AG04450 (cell line): ENCODE data around the gene PPT2. TPM values are rescaled to one million over a fixed set of nuclear protein-coding genes. Genes with fewer than 3 reads are reported as not detected.

Experiments used
- CTCF ChIA-PET: fragments of 300-600, 350-600 bp; formaldehyde crosslinking; extraction: SDS; loops from one replicate; lab custom pipeline; 2022; ENCODE audit warnings: antibody characterized with exemption, inconsistent platforms; lab: Charles Lee
- POLR2A ChIA-PET: fragments of 350-600 bp; formaldehyde crosslinking; extraction: SDS; loops from one replicate; lab custom pipeline; 2021; ENCODE audit warnings: antibody characterized with exemption, inconsistent platforms; lab: Yijun Ruan, JAX
- DNase-seq: peaks from one replicate; pipeline ENCODE4 v3.0.0-alpha.2; 2011; ENCODE audit warnings: low read depth, low spot score
- H3K27ac ChIP-seq: one replicate; pipeline ENCODE4 v1.5.1; 2012; ENCODE audit warnings: low read depth, low read length, control low read depth
- H3K27me3 ChIP-seq: one replicate; pipeline ENCODE4 v1.6.0; 2012; ENCODE audit warnings: low read length; ENCODE audit not compliant: control insufficient read depth, insufficient read depth
- H3K4me3 ChIP-seq: 2 replicates; pipeline ENCODE4 v1.5.1; 2011; ENCODE audit warnings: mild to moderate bottlenecking, low read depth, low read length, control low read depth
- H3K9me3 ChIP-seq: 2 replicates; pipeline ENCODE4 v1.5.1; 2012; ENCODE audit warnings: low read length; ENCODE audit not compliant: control insufficient read depth, insufficient read depth
- polyA plus RNA-seq: library from polyadenylated mRNA; depleted of rRNA; stranded (reverse); fragments of >200 nt; gene quantifications from 2 replicates; pipeline ENCODE4 v1.2.3, GENCODE V29; 2011
- TF ChIP-seq, protein P1 (sequence below): IDR thresholded peaks from 2 replicates; pipeline ENCODE4 v1.5.1; 2011; ENCODE audit warnings: low read depth, low read length, control low read depth, inconsistent platforms

Gene PPT2
- polyA plus RNA-seq, 1 experiment: 12.6 TPM

DNA sequence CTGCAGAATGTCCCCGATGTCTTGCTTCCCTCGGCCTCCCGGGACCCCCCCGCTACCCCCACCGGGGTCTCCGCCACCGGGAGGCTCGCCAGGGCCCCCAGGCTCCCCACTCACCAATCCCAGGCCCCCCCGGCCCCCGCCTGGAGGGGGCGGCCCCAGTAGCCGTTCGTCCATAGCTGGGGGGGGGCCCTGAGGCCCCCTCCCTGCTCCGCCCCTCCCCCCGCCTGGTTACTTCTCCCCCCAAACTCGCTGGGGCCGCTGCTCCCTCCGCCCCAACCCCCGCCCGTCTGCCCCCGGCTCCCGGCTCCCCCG, 35.8 kb downstream of the PPT2 start:
- ChIA-PET POLR2A (interaction anchor here (1.0 to 1.6 kb wide), 3 partner anchors 10 to 60 kb away, joined by 4 to 11 read pairs (median 4); partner anchors contain the start of gene FKBPL), CTCF (no interaction called here)
- DNase-seq: no peak
- peak overlapping the region; percentile 82 for H3K4me3 ChIP-seq
- no peaks in the 10 kb centered on the region for H3K27me3 ChIP-seq
- TF ChIP-seq, protein P1, sequence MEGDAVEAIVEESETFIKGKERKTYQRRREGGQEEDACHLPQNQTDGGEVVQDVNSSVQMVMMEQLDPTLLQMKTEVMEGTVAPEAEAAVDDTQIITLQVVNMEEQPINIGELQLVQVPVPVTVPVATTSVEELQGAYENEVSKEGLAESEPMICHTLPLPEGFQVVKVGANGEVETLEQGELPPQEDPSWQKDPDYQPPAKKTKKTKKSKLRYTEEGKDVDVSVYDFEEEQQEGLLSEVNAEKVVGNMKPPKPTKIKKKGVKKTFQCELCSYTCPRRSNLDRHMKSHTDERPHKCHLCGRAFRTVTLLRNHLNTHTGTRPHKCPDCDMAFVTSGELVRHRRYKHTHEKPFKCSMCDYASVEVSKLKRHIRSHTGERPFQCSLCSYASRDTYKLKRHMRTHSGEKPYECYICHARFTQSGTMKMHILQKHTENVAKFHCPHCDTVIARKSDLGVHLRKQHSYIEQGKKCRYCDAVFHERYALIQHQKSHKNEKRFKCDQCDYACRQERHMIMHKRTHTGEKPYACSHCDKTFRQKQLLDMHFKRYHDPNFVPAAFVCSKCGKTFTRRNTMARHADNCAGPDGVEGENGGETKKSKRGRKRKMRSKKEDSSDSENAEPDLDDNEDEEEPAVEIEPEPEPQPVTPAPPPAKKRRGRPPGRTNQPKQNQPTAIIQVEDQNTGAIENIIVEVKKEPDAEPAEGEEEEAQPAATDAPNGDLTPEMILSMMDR: no peak
- peaks cover 4% of the 10 kb centered on the region; the same call in 1 of the 2 replicates for H3K9me3 ChIP-seq
- H3K27ac ChIP-seq: no peak overlapping the region

- CTCF ChIA-PET: interaction anchor here (0.6 to 1.6 kb wide), 3 partner anchors 13 to 72 kb away, joined by 3 to 4 read pairs (median 4); no protein-coding TSS in a partner anchor
- peak; percentile 60 for DNase-seq
These were observed 36.3 kb downstream of the PPT2 start, which contains the start of gene PBX2 for GRCh38 chr6:32190054-32190851. TSS of gene PBX2 (minus strand) at chr6:32190202. CDS start at chr6:32189915, 287 bp downstream.

DNA sequence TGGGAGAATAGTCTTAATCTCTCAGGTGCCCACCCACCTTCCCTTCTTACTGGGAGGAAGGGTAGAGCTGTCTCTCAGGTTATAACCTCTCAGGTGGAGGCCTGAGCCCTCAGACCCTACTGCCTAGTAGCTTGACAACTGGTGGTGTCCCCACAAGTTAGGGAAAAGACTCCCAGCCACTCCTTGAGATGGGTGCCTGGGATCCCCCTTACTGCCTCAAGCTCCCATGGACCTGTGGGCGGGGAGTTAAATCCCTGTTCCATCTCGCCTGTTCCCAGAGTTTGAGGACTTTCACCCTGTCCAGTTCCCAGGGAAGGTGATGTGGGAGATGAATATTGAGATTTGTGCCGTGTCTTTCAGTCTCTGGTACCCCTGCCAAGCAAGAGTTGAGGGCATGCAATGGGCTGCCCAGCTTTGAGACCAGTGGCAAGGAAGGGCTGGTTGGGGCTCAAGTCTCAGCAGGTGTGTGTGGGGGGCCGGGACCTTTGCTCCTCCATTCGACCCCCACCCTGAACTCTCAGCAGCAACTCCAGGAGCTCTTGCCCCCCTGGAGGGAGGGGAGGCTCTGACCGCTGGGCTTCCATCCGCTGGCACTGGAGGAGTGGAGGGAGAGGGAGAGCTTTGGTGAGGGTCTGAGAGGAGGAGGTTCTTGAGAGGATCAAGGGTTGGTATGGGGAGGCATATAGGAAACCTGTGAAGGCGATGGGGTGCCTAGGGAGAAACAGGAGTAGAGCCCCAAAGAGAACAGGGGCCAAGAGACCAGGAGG, 37.2 kb downstream of the PPT2 start:
- peak overlapping the region; percentile 47 for H3K27ac ChIP-seq
- CTCF ChIA-PET: interaction anchor here (1.3 to 1.6 kb wide), 2 partner anchors 14 to 72 kb away, joined by 3 to 4 read pairs; no protein-coding TSS in a partner anchor
- H3K27me3 ChIP-seq: no peaks in the 10 kb centered on the region
- peak overlapping the region; percentile 82 for H3K4me3 ChIP-seq
- TF ChIP-seq, protein P1: no peak
- POLR2A ChIA-PET: no interaction called here
- peaks cover 4% of the 10 kb centered on the region; the same call in 1 of the 2 replicates for H3K9me3 ChIP-seq
- no peak for DNase-seq

More at GRCh38 chr6:32190054-32190851, 36.3 kb downstream of the PPT2 start, which contains the start of gene PBX2:
- POLR2A ChIA-PET: interaction anchor here (1.0 to 1.6 kb wide), 3 partner anchors 11 to 60 kb away, joined by 4 to 11 read pairs (median 4); partner anchors contain the start of gene FKBPL
- H3K9me3 ChIP-seq: peaks cover 4% of the 10 kb centered on the region; the same call in 1 of the 2 replicates
- H3K27ac ChIP-seq: peak within 1 kb of the TSS; percentile 82
- no peaks in the 10 kb centered on the region for H3K27me3 ChIP-seq
- H3K4me3 ChIP-seq: peak within 1 kb of the TSS; percentile 82
- TF ChIP-seq, protein P1: no peak

DNA sequence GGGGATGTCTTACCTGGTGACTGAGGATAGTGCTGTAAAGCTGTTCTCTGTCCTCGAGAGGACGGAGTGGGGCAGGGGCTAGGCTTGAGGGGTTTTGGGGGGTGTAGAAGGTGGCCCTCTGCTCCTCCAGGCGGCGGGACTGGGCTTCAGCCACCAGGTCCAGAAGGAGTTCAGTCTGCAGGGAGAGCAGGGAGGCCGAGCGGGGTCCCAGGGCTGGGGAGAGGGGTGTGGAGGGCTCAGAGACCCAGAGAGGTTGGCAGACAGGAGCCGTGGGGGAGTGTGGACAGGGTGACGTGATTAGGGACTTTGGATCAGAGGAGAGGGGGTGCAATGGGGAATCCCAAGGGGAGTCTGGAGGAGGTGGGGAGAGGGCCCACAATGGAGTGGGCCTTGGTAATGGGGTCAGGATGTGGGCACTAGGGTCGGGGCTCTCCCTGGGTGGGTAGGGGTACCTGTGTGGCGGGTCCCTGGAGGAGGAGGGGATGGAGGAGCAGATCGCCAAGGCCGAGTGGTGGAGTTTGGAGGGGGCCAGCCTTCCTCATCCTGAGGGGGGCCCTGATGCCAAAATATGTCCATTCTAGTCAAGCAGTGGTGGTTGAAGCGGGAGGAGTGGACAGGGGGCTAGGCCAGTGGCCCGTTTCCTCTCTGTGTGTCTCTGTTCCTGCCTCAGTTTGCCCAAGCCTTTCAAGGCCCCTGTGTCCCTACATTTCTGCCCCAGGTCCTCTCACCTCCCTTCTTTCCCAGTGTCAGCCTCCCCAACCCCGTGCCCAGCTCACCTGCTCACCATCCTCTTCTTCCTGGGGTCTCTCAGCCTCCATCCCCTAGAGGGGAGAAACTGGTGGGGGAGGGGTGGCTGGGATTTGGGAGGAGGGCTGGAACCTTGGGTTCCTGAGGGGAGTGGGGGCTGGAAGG, 38.0 kb downstream of the PPT2 start:
- CTCF ChIA-PET: interaction anchor here (1.6 kb wide), 1 partner anchor 14 kb away, joined by 4 read pairs; no protein-coding TSS in a partner anchor

More for the DNA sequence above, 38.0 kb downstream of the PPT2 start:
- Histone ChIP-seq H3K4me3 (0 out of 2 replicates have a peak overlapping the region, but pooled peaks have one; percentile 10), H3K9me3 (peaks cover 4% of the 10 kb centered on the region; the same call in 1 of the 2 replicates), H3K27me3 (no peaks in the 10 kb centered on the region), H3K27ac (no peak overlapping the region)
- no peak for DNase-seq
- TF ChIP-seq, protein P1: no peak
- POLR2A ChIA-PET: no interaction called here
